Left lobe of liver (tissue), 2 donors: ENCODE data around the gene C3. TPM values are rescaled to one million over a fixed set of nuclear protein-coding genes. Genes with fewer than 3 reads are reported as not detected.
"Not testable (repeated sequence)": the region's sequence is repeated elsewhere in the genome, so short reads cannot be mapped to it uniquely, and the experiment has no call there.

Experiments used
- ATAC-seq: fragments of 200-7000 bp; cut with Tn5 transposase; one replicate; pipeline ENCODE4 v1.9.1; 2020; ENCODE audit warnings: mild to moderate bottlenecking, moderate library complexity
- DNase-seq: peaks from one replicate; pipeline ENCODE4 v3.0.0-alpha.2; 2020; ENCODE audit warnings: low spot score
- total RNA-seq: library from RNA; stranded (reverse); gene quantifications from one replicate; pipeline ENCODE4 v1.2.1, GENCODE V29; 2021
- donor health status: DM: no; HTN: no; CAD: no; lungs with moderate emphysema.
- donor health status: DM: no; HTN: yes; CAD: no.

C3 gene
- total RNA-seq, 1 donor from 2014 or later: 11,297 TPM

DNA sequence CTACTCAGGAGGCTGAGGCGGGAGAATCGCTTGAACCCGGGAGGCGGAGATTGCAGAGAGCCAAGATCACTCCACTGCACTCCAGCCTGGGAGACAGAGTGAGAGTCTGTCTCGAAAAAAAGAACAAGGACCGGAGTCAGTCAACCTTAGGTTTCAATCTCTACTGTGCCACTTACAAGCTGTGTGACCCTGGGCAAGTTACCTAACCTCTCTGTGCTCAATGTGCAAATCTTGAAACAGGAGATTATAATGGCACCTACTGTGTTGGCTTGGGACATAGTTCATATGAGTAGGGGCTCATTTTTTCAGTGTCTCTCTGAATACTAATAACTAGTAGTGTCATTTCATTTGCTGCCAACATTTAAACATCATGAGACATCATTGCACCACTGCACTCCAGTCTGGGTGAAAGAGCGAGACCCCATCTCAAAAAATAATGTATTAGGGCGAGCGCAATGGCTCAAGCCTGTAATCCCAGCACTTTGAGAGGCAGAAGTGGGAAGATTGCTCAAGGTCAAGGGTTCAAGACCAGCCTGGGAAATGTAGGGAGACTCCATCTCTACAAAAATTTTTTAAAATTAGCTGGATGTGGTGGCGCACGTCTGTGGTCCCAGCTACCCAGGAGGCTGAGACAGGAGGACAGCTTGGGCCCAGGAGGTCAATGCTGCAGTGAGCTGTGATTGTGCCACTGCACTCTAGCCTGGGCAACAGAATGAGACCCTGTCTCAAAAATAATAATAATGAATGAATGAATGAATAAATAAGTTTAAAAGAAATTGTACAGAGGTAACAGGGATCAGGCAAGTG is 5.5 kb downstream of the C3 start:
- DNase-seq: no peak

DNA sequence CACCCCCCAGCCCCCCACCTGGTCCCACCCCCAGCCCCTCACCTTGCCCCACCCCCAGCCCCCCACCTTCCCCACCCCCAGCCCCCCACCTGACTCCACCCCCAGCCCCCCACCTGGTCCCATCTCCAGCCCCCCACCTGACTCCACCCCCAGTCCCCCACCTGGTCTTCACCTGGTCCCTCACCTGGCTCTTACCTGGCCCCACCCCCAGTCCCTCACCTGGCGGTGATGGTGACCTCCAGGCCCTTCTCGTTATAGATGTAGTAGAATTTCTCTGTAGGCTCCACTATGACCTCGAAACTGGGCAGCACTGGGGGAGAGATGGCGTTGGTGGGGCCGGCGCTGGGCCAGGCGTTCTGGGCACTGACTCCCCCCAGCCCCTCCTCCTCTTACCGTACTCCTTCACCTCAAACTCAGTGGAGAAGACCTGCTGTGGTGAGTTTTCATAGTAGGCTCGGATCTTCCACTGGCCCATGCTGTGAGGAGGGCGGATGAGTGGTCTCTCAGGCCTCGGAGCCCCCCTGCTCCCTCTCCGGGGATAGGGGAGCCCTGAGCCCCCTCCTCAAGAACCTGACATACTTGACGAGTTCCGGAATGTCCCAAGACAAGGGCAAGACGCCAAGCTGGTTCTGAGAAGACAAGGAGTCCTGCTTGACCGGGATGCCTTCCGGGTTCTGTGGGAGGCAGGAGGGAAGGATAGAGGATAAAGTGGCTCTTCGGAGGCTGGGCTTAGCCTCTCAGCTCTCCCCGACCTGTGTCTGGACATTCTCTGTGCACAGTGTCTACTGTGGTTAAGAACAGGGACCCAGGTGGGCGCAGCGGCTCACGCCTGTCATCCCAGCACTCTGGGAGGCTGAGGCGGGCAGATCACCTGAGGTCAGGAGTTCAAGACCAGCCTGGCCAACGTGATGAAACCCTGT is 6.4 kb downstream of the C3 start:
- DNase-seq (peak; percentile 72), ATAC-seq (peak; percentile 12)

More for the DNA sequence above, 5.5 kb downstream of the C3 start:
- ATAC-seq: peak; percentile 0

DNA sequence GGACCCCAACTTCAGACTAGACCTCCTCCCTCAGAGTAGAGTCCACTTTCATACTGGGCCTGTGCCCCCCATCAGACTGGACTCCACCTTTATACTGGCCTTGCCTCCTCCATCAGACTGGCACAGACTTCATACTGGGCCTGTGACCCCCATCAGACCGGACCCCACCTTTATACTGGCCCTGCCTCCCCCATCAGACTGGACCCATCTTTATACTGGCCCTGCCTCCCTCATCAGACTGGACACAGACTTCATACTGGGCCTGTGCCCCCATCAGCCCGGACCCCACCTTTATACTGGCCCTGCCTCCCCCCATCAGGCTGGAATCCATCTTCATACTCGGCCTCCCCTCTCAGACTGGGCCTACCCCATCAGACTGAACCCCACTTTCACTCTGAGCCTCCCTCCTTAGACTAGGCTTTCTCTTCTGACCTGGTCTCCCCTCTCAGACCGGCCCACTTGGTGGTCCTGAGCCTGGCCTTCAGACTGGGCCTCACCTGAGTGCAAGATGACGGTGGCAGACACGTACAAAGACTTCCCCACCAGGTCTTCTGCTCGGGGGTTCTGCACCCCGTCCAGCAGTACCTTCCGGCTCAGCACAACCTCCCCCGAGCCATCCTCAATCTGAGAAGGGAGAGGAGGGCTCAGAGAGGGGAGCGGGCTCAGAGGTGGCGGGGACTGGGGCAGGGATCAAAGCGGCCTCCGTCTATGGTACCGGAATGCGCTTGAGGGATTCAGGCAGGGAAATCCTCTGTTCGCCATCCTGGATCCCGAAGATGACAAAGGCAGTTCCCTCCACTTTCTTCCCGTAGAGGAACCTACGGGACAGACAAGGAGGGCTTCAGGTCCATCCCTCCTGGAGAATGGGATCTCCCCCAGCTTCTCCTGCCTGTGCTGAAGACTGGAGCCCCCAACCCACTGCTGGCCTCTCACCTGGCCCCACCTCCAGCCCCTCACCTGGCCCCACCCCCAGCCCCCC is 7.5 kb downstream of the C3 start:
- ATAC-seq (no peak), DNase-seq (no peak)

DNA sequence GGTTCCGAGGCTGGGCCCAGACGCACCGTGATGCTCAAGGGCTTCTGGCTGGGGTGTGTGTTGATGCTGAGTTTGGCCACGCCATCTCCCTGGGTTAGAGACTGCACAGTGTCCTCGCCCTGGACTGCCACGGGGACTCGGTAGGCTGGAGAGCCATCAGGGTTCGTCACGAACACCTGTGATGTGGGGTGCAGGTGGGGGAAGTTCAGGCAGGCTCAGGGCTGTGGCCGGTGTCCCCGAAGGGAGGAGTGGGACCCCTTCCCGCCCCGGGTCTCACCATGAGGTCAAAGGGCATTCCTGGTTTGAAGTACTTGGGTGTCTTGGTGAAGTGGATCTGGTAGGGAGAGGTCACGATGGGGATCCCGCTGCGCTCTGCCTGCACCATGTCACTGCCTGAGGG is 8.2 kb downstream of the C3 start:
- DNase-seq: no peak

DNA sequence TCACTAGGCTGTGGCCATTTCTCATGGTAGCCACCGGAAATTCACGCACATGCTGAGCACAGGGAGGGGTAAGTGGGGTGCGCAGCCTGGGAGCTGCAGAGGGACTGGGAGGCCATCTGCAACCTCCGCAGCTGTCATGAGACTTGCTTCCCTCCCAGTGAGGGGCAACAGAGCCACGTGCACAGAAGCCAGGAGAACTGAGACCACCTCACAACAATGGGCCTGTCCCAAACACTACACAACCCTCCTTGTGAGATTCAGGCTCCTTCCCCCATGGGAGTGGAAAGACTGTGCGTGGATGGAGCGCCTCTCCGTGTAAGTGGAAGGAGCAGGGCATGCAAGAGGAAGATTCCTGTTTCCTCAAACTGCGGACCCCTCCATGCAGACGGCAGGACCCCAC is 8.8 kb downstream of the C3 start:
- ATAC-seq: no peak
- DNase-seq: no peak

More for the DNA sequence above, 8.2 kb downstream of the C3 start:
- no peak for ATAC-seq

DNA sequence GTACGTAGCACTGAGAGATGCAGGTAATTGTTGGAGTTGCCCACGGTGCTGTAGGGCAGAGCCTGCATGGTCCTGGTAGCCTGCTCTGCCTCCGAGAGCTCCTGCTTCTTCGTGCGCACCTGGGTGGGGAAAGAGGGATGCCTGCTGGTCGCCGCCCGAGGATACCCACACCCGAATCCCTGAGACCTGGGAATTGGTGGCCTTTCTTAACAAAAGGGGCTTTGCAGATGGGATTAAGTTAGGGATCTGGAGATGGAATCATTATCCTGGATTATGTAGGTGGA is 9.4 kb downstream of the C3 start:
- no peak for ATAC-seq
- DNase-seq: no peak

DNA sequence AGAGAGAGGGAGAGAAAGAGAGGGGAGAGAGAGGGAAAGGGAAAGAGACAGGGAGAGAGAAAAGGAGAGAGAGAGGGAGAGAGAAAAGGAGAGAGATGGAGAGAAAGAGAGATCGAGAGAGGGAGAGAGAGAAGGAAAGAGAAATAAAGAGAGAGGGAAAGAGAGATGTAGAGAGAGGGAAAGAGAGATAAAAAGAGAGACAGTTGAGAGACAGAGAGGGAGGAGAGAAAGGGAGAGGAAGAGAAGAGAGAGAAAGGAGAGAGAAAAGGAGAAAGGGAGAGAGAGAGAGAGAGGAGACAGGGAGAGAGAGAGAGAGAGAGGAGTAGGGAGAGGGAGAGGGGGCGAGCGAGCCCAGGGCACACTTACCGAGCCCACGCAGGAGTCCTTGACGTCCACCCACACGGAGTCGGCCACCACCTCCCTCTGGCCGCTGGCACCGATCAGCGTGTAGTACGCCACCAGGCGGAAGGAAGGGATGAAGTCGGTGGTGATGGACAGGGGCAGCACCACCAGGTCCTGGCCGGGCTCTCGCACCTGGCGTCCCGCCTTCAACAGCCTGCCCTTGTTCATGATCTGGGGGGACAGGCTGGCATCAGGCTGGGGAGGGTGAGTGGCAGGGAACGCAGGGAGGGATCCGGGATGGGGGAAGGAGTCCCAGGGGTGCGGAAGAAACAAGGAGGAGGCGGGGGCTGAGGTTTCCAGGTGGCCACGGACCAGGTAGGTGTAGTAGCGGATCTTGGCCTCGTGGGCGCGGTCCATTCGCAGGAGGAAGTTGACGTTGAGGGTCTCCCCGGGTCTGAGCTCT is 10.0 kb downstream of the C3 start:
- ATAC-seq: no peak
- DNase-seq: no peak

DNA sequence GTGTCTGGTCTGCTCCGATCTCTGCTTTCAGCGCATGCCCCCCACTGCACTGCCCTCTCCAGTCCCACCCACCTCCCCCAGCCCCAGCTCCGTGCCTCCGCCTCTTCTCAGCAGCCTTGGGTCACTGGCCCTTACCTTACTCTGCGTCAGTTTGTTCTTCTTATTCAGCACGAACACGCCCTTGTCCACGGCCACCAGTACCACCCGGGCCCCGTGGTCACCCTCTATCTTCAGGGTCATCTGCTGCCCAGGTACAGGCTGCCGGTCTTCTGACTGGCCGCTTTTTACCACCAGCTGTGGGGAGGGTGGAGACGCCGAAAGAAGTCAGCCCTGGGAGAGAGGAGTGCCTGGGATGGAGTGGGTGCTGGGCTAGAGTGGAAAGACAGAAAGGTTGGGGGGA is 10.9 kb downstream of the C3 start:
- ATAC-seq (no peak), DNase-seq (no peak)

DNA sequence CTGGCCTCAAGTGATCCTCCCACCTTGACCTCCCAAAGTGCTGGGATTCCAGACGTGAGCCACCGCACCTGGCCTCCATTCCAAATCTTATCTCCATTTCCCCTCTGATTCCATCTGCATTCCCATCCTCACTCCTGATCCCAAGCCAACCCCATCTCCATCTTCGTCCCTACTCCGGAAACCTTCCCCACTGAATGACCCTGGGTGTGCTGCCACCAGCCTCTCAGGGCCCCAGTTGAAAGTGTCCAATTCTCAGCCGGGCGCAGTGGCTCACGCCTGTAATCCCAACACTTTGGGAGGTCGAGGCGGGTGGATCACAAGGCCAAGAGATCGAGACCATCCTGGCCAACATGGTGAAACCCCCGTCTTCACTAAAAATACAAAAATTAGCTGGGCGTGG is 11.5 kb downstream of the C3 start:
- not testable (repeated sequence) for ATAC-seq, DNase-seq

DNA sequence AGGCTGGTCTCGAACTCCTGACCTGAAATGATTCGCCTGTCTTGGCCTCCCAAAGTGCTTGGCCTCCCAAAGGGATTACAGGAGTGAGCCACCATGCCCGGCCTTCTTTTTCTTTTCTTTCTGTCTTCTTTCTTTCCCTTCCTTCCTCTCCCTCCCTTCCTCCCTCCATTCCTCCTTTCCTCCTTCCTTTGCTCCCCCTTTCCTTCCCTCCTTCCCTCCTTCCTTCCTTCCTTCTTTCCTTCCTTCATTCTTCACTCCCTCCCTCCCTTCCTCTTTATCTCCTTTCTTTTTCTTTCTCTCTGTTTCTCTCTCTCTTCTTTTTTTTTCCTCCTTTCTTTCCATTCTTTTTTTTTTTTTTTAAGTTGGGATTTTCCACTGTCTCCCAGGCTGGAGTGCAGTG is 12.1 kb downstream of the C3 start:
- ATAC-seq (no peak), DNase-seq (no peak)

DNA sequence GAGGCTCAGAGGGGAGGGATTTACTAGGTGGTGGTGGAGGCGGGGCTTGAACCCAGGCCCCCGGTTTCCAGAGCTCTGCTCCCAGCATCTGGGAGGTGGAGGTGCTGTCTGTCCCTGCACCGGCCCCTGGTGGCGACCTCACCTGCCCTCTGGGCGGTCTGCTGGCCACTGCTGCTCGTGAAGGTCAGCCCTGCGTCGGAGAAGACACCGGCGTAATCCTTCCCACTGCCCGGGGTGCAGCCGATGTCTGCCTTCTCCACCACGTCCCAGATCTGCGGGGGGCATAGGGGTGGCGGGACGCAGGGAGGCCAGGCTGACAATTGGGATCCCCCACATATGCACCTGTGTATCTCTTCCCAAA is 12.8 kb downstream of the C3 start:
- peak; percentile 6 for ATAC-seq
- DNase-seq: no peak

DNA sequence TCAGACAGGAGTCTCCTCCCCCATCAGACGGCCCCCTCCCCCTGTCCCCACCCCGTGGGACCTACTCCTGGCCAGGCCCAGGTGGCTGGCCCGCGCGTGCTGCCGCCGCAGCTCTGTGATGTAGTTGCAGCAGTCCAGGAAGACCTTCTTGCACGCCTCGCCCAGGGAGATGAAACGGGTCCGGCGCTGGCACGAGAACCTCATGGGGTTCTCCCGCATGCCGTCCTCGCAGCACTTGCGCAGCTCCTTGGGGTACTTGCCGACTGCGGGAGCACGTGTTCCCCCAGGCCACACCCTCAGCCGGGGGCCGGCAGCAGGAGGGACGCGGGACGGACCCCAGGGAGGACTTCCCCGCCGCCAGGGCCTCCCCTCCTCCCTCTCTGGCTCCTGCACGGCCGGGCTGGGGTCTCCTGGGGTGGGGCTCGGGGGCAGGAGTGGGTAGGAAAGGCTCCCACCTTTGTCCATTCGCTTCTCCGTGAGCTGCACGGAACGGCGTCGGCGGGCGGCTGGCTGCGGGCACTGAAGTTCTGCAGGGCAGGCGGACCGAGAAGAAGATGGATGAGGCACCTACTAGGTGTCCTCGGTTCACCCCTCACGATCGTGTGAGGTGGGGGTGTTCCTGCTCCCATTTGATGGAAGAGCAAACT is 13.3 kb downstream of the C3 start:
- peak; percentile 31 for ATAC-seq

DNA sequence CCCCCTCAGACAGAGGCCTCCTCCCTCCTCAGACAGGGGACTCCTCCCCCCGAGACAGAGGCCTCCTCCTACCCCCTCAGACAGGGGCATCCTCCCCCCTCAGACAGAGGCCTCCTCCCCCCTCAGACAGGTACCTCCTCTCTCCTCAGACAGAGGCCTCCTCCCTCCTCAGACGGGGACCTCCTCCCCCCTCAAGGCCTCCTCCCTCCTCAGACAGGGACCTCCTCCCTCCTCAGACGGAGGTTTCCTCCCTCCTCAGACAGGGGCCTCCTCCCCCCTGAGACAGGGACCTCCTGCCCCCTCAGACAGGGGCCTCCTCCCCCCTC is 13.9 kb downstream of the C3 start:
- ATAC-seq: peak; percentile 17
- DNase-seq: no peak

More for the DNA sequence above, 13.3 kb downstream of the C3 start:
- DNase-seq: no peak

DNA sequence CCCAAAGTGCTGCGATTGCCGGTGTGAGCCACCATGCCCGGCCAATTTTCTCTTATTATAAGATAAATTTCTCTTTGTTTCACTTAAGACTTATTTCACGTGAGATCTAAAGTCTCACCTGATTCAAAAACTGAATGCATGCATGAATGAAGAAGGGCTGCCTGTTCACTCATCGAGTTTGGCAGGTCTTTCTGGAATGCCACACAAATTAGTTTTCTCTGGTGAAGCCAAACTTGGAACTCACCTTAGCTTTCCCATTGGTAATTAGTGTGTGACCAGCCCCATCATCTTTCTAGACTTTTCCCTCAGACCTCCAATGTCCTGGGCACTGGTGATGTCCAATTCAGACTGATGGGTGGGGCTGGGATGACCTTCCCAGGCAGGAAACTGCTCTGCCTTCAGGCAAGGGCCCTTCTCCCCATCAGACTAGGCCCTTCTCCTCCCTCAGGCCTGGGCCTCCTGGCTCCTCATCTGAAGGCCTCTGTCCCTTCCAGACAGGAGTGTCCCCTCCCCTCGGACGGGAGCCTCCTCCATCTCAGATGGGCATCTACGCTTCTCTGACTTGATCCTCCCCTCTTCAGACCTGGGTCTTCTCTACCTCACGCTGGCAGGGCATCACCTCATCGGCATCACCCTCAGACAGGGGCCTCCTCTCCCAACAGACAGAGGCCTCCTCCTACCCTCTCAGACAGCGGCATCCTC is 14.4 kb downstream of the C3 start:
- DNase-seq: no peak
- peak; percentile 19 for ATAC-seq

DNA sequence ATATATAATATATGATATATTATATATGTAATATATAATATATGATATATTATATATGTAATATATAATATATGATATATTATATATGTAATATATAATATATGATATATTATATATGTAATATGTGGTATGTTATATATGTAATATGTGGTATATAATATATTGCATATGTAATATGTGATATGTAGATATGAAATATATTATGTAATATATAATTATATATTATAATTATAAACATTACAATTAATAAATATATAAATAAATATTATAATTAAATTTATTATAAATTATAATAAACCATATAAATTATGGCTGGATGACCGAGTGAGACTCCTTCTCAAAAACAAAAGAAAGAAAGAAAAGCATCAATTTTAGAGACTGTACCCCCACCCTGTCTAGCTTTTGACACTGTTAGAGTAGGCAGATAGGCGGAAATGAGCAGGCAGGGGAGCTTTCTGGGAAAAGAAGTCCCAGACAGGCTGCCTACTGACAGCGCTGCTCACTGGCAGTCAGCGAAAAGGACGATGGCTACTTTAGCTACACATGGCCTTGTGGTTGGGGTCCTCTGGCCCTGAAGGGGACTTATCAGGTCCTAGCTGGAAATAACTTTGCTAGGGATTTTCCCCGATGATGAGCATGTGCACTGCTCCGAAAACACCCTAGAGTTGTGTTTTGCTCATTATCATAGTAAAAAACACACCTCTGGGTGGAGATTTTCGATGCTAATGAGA is 19.7 kb downstream of the C3 start:
- ATAC-seq (peak; percentile 41), DNase-seq (no peak)

DNA sequence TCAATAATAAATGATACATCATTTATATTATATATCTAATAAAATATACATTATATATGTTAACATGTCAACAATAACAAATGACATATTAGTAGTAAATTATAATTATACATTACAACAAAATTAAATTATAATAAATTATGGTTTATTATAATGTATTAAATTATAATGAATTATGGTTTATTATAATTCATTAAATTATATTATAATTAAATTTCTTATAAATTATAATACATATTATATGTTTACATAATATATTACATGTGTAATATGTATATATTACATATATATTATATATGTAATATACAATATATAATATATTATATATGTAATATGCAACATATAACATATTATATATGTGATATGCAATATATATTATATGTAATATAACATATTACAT is 20.5 kb downstream of the C3 start:
- no peak for DNase-seq
- ATAC-seq: no peak

DNA sequence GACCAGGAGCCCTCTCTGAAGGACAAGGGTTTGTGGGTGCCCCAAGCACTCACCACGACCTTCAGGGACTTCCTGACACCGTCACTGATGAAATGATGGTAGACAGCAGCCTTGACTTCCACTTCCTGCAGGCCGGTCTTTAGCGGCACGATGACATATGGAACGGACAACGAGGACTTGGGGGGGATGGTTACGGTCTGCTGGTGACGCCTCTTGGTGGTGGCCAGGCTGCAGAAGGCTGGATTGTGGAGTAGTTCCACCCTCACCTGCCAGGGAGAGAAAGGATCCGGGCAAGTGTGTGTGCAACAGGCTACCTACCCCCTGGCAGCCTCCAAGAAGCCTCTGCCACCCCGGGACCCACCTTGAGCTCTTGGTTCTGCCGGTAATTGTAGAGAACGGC is 23.2 kb downstream of the C3 start:
- DNase-seq: no peak
- no peak for ATAC-seq

DNA sequence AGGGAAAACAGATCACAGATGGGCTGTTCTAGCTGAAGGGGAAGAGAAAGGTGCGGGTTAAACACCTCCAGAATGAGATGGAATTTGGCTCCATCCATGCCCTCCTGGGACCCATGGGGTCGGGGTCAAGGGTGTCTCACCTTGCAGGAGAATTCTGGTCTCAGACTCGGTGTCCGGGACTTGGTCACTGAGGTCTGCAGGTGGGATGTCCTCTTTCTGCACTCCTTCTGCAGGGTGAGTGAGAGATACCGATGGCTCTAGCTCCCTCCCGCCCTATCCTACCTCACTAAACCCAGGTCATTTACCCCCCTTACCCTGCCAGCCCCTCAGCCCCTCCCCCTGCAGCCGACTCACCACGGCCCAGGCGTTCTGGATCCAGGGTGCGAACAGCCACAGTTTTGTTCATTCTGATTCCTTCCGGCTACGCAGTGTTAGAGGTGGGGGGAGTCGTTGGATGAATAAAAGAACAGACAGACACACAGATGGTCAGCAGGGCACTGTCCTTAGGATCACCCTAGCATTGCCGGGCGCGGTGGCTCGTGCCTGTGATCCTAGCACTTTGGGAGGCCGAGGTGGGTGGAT is 24.1 kb downstream of the C3 start:
- ATAC-seq: peak; percentile 1
- DNase-seq: no peak
